GM10266 (cell line): ENCODE measurements around the gene NRDE2.
A peak's percentile ranks its signal among the peaks of the same experiment; 100 is the strongest.
"Not testable (repeated sequence)": the region's sequence is repeated elsewhere in the genome, so short reads cannot be mapped to it uniquely, and the experiment has no call there.

ENCODE experiments used
- DNase-seq: peaks from one replicate; pipeline ENCODE4 v3.0.0; 2012; ENCODE audit errors: extremely low spot score
- CTCF ChIP-seq: IDR thresholded peaks from 2 replicates; pipeline ENCODE4 v1.5.1; 2012; ENCODE audit warnings: mild to moderate bottlenecking, low read depth; ENCODE audit not compliant: control insufficient read depth, insufficient read depth; ENCODE audit errors: missing control alignments

Gene NRDE2

GRCh38 chr14:90248594-90248993 is 83.1 kb downstream of the NRDE2 start:
- TF ChIP-seq CTCF: no peak
- no peak for DNase-seq

- peak; percentile 1 for DNase-seq
Measured at GRCh38 chr14:90247441-90247840, 84.3 kb downstream of the NRDE2 start.

- no peak for TF ChIP-seq CTCF
- DNase-seq: peak; percentile 1
Measured at GRCh38 chr14:90246936-90247335, 84.8 kb downstream of the NRDE2 start.

GRCh38 chr14:90242444-90242843 is 89.3 kb downstream of the NRDE2 start:
- TF ChIP-seq CTCF: no peak
- no peak for DNase-seq

- no peak for TF ChIP-seq CTCF
Measured at GRCh38 chr14:90239139-90239538, 92.6 kb downstream of the NRDE2 start.

GRCh38 chr14:90235179-90235976 is 96.4 kb downstream of the NRDE2 start:
- peak; percentile 73 for DNase-seq
- TF ChIP-seq CTCF: peak; percentile 88

More at GRCh38 chr14:90239139-90239538, 92.6 kb downstream of the NRDE2 start:
- no peak for DNase-seq

GRCh38 chr14:90229942-90230341 is 101.8 kb downstream of the NRDE2 start:
- not testable (repeated sequence) for DNase-seq

GRCh38 chr14:90228478-90228877 is 103.3 kb downstream of the NRDE2 start:
- DNase-seq: no peak
- TF ChIP-seq CTCF: no peak
